Sigmoid colon (tissue), 7 donors: ENCODE measurements around the gene TRDMT1. TPM values are rescaled to one million over a fixed set of nuclear protein-coding genes. Genes with fewer than 3 reads are reported as not detected.

Experiments used
- DNase-seq: peaks from one replicate; pipeline ENCODE4 v3.0.0-alpha.2; 2019
- H3K27ac ChIP-seq, 4 donors: fragments of 200-600 bp; sonication (generic); one replicate each; pipeline ENCODE4 v1.5.1; 2016 to 2019; ENCODE audit warnings: mild to moderate bottlenecking in 1 of 4
- H3K27me3 ChIP-seq, 3 donors: fragments of 200-600 bp; sonication (generic); one replicate each; pipeline ENCODE4 v1.5.1; 2019; ENCODE audit warnings: mild to moderate bottlenecking in 1 of 3
- H3K36me3 ChIP-seq, 4 donors: fragments of 200-600 bp; sonication (generic); one replicate each; pipeline ENCODE4 v1.5.1; 2016 to 2019
- H3K4me1 ChIP-seq, 4 donors: fragments of 200-600 bp; sonication (generic); one replicate each; pipeline ENCODE4 v1.5.1; 2017 to 2019
- H3K4me3 ChIP-seq, 4 donors: fragments of 200-600 bp; sonication (generic); one replicate each; pipeline ENCODE4 v1.5.1; 2017 to 2019; ENCODE audit warnings: mild to moderate bottlenecking in 2 of 4, moderate library complexity in 1 of 4
- H3K9me3 ChIP-seq, 4 donors: fragments of 200-600 bp in 3 of 4; sonication (generic) in 3 of 4; one replicate each; pipeline versions ENCODE4 v1.5.1 to v1.6.1; 2013 to 2019
- CTCF ChIP-seq, 4 experiments: fragments of 450-650 bp in 3 of 4; fragments of 200-600 bp in 1 of 4; IDR thresholded peaks; one replicate each; pipeline ENCODE4 v1.5.1; 2016 to 2019; ENCODE audit warnings: antibody characterized with exemption in 4 of 4, mild to moderate bottlenecking in 3 of 4, moderate library complexity in 2 of 4
- EP300 ChIP-seq, 4 donors: sonication (generic); formaldehyde crosslinking; IDR thresholded peaks; one replicate each; pipeline ENCODE4 v1.6.1; 2017; ENCODE audit warnings: antibody characterized with exemption in 4 of 4
- POLR2A ChIP-seq, 2 donors: fragments of 450-650 bp; IDR thresholded peaks; one replicate each; pipeline ENCODE4 v1.6.1; 2016; ENCODE audit warnings: antibody characterized with exemption in 2 of 2, mild to moderate bottlenecking in 2 of 2, moderate library complexity in 2 of 2
- POLR2AphosphoS5 ChIP-seq, 4 donors: sonication (generic); formaldehyde crosslinking; IDR thresholded peaks; one replicate each; pipeline ENCODE4 v1.6.1; 2017; ENCODE audit warnings: antibody characterized with exemption in 4 of 4
- WGBS, 2 donors: extraction: QIAGEN DNeasy Blood & Tissue Kit; methylation state at CpG; one replicate each; pipeline ENCODE4 v1.1.7; 2013; 5-methylcytosine and 5-hydroxymethylcytosine counted together
- intact Hi-C: fragments of 100-400 bp; cut with DNase I; formaldehyde crosslinking; loops from one replicate; pipeline ENCODE4 v1.15.1; 2023
- polyA plus RNA-seq, 3 donors: library from polyadenylated mRNA; stranded (reverse); fragments of 200-250 nt; gene quantifications; one replicate each; pipeline ENCODE4 v1.2.3, GENCODE V29; 2013
- total RNA-seq, 4 donors: library from RNA; depleted of rRNA; stranded (reverse); fragments of >200 nt; gene quantifications; one replicate each; pipeline ENCODE4 v1.1.0, GENCODE V29; 2016
- donor health status: healthy with polysubstance abuse.
- donor health status: Bipolar disorder and iron deficiency.
- donor health status: healthy.

The TRDMT1 gene
- total and polyA plus RNA-seq, 7 donors, result 1.2 to 13.6 (median 7.5) TPM

GRCh38 chr10:17146892-17147291 lies 54.6 kb downstream of the TRDMT1 start:
- Histone ChIP-seq H3K36me3 (no peaks in the 10 kb centered on the region), H3K4me3 (no peak overlapping the region), H3K9me3 (no peaks in the 10 kb centered on the region), H3K4me1 (no peaks in the 10 kb centered on the region), H3K27ac (no peak overlapping the region), H3K27me3 (no peaks in the 10 kb centered on the region)
- no peak for DNase-seq
- no peak for TF ChIP-seq CTCF (IDR thresholded peaks at IDR 0.05)
- no peak for TF ChIP-seq EP300 (IDR thresholded peaks at IDR 0.05)
- no peak for TF ChIP-seq POLR2AphosphoS5 (IDR thresholded peaks at IDR 0.05)
- TF ChIP-seq POLR2A (IDR thresholded peaks at IDR 0.05), result no peak
- WGBS, 2 donors, result 83 to 92% methylated on average over 3 of the region's 3 CpGs
- intact Hi-C loops, result no loop called here

- intact Hi-C loops, result no loop called here
- 23 to 76% methylated on average over 1 of the region's 1 CpG for WGBS, 2 donors
- H3K27ac ChIP-seq, result no peak overlapping the region
Observed at GRCh38 chr10:17145239-17145638, 56.2 kb downstream of the TRDMT1 start.

GRCh38 chr10:17144757-17145156 lies 56.7 kb downstream of the TRDMT1 start:
- intact Hi-C loops, result no loop called here
- WGBS, 2 donors, result 78% methylated on average over 5 of the region's 5 CpGs
- H3K9me3 ChIP-seq, result no peaks in the 10 kb centered on the region

More at GRCh38 chr10:17145239-17145638, 56.2 kb downstream of the TRDMT1 start:
- Histone ChIP-seq H3K36me3 (no peaks in the 10 kb centered on the region), H3K4me1 (no peaks in the 10 kb centered on the region), H3K4me3 (no peak overlapping the region), H3K27me3 (no peaks in the 10 kb centered on the region), H3K9me3 (no peaks in the 10 kb centered on the region)
- TF ChIP-seq POLR2A (IDR thresholded peaks at IDR 0.05) (no peak), EP300 (IDR thresholded peaks at IDR 0.05) (no peak), CTCF (IDR thresholded peaks at IDR 0.05) (no peak), POLR2AphosphoS5 (IDR thresholded peaks at IDR 0.05) (no peak)
- DNase-seq, result no peak

GRCh38 chr10:17144032-17144431 lies 57.4 kb downstream of the TRDMT1 start:
- H3K4me1 ChIP-seq, result no peaks in the 10 kb centered on the region
- no peaks in the 10 kb centered on the region for H3K36me3 ChIP-seq
- no peak for TF ChIP-seq CTCF (IDR thresholded peaks at IDR 0.05)
- no peak for TF ChIP-seq POLR2A (IDR thresholded peaks at IDR 0.05)
- no peak for TF ChIP-seq EP300 (IDR thresholded peaks at IDR 0.05)
- no peak for TF ChIP-seq POLR2AphosphoS5 (IDR thresholded peaks at IDR 0.05)
- 93 to 98% methylated on average over 2 of the region's 2 CpGs for WGBS, 2 donors
- H3K27me3 ChIP-seq, result no peaks in the 10 kb centered on the region
- no peak overlapping the region for H3K27ac ChIP-seq
- H3K9me3 ChIP-seq, result no peaks in the 10 kb centered on the region
- intact Hi-C loops, result no loop called here
- DNase-seq, result no peak
- H3K4me3 ChIP-seq, result no peak overlapping the region

More at GRCh38 chr10:17144757-17145156, 56.7 kb downstream of the TRDMT1 start:
- TF ChIP-seq EP300 (IDR thresholded peaks at IDR 0.05), result no peak
- no peak for TF ChIP-seq POLR2A (IDR thresholded peaks at IDR 0.05)
- TF ChIP-seq POLR2AphosphoS5 (IDR thresholded peaks at IDR 0.05), result no peak
- TF ChIP-seq CTCF (IDR thresholded peaks at IDR 0.05), result no peak
- Histone ChIP-seq H3K4me1 (no peaks in the 10 kb centered on the region), H3K36me3 (no peaks in the 10 kb centered on the region), H3K27ac (no peak overlapping the region), H3K4me3 (no peak overlapping the region), H3K27me3 (no peaks in the 10 kb centered on the region)
- no peak for DNase-seq

GRCh38 chr10:17143055-17143690 lies 58.3 kb downstream of the TRDMT1 start:
- no peaks in the 10 kb centered on the region for H3K36me3 ChIP-seq
- H3K9me3 ChIP-seq, result no peaks in the 10 kb centered on the region
- WGBS, 2 donors, result 85 to 87% methylated on average over 3 of the region's 3 CpGs
- intact Hi-C loops, result no loop called here
- no peaks in the 10 kb centered on the region for H3K4me1 ChIP-seq
- DNase-seq, result no peak
- no peaks in the 10 kb centered on the region for H3K27me3 ChIP-seq
- no peak overlapping the region for H3K27ac ChIP-seq
- H3K4me3 ChIP-seq, result no peak overlapping the region
- TF ChIP-seq EP300 (IDR thresholded peaks at IDR 0.05) (no peak), CTCF (IDR thresholded peaks at IDR 0.05) (no peak), POLR2AphosphoS5 (IDR thresholded peaks at IDR 0.05) (no peak), POLR2A (IDR thresholded peaks at IDR 0.05) (no peak)
